GM21367 (cell line): ENCODE results near the gene AK2.
"Not testable (repeated sequence)": the region's sequence is repeated elsewhere in the genome, so short reads cannot be mapped to it uniquely, and the experiment has no call there.

Source experiments
- ATAC-seq: cut with Tn5 transposase; IDR thresholded peaks from one replicate; pipeline ENCODE4 v1.9.1; 2021; ENCODE audit not compliant: unreplicated experiment

The AK2 gene

GRCh38 chr1:32977546-32978087 is 59.1 kb downstream of the AK2 start:
- no peak for ATAC-seq

- not testable (repeated sequence) for ATAC-seq
These were observed 61.6 kb downstream of the AK2 start for GRCh38 chr1:32975055-32975454.

GRCh38 chr1:32973458-32973857 is 63.2 kb downstream of the AK2 start:
- not testable (repeated sequence) for ATAC-seq

- ATAC-seq: no peak
These were observed 63.8 kb downstream of the AK2 start for GRCh38 chr1:32972814-32973428.

- no peak for ATAC-seq
These were observed 65.1 kb downstream of the AK2 start for GRCh38 chr1:32971576-32971975.

GRCh38 chr1:32971156-32971555 is 65.5 kb downstream of the AK2 start:
- no peak for ATAC-seq

- no peak for ATAC-seq
These were observed 67.1 kb downstream of the AK2 start for GRCh38 chr1:32969566-32969965.

GRCh38 chr1:32967888-32968568 is 68.7 kb downstream of the AK2 start:
- ATAC-seq: no peak

GRCh38 chr1:32966900-32967299 is 69.8 kb downstream of the AK2 start:
- no peak for ATAC-seq

GRCh38 chr1:32965251-32965747 is 71.4 kb downstream of the AK2 start:
- ATAC-seq: no peak

- ATAC-seq: peak; percentile 80
These were observed 72.0 kb downstream of the AK2 start, which contains the start of gene RNF19B for GRCh38 chr1:32964461-32965250. Gene RNF19B (minus strand): TSS chr1:32964809. CDS start chr1:32964685, 124 bp downstream.

- ATAC-seq: no peak
These were observed 72.8 kb downstream of the AK2 start for GRCh38 chr1:32963746-32964460.

- ATAC-seq: peak; percentile 25
These were observed 74.3 kb downstream of the AK2 start for GRCh38 chr1:32962248-32962896.

- no peak for ATAC-seq
These were observed 75.8 kb downstream of the AK2 start for GRCh38 chr1:32960819-32961355.

GRCh38 chr1:32960342-32960741 is 76.3 kb downstream of the AK2 start:
- ATAC-seq: no peak

GRCh38 chr1:32958827-32959226 is 77.9 kb downstream of the AK2 start:
- no peak for ATAC-seq
